RKO (cell line): ENCODE data around the gene GALT.

ENCODE experiments used
- DNase-seq: peaks from one replicate; pipeline ENCODE4 v3.0.0-alpha.2; 2016; ENCODE audit warnings: low spot score

GALT gene

GRCh38 chr9:34651876-34652601 is 5.6 kb downstream of the GALT start, which contains the start of gene IL11RA:
IL11RA (plus strand) TSS chr9:34652185; CDS start chr9:34655218, 3,033 bp downstream.
- peak; percentile 92 for DNase-seq

DNA sequence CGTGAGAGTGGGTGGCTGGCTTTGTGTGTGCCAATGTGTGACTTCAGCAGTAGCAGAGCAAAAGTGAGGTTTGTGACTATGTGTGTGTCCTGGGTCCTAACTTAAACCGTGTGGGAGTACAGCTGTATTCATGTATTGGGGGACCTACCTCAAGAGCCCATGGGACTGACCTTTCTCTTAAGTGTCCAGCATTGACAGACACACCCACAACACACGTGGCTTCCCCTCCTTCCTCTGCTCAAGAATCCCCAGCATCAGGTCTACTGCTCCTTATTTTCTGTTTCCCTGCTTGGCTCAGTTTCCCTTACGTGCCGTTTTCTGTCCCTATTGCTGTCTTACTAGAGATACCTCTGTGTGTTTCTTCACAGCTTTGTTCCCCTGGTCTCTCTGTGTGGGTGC is 6.1 kb downstream of the GALT start:
- no peak for DNase-seq

DNA sequence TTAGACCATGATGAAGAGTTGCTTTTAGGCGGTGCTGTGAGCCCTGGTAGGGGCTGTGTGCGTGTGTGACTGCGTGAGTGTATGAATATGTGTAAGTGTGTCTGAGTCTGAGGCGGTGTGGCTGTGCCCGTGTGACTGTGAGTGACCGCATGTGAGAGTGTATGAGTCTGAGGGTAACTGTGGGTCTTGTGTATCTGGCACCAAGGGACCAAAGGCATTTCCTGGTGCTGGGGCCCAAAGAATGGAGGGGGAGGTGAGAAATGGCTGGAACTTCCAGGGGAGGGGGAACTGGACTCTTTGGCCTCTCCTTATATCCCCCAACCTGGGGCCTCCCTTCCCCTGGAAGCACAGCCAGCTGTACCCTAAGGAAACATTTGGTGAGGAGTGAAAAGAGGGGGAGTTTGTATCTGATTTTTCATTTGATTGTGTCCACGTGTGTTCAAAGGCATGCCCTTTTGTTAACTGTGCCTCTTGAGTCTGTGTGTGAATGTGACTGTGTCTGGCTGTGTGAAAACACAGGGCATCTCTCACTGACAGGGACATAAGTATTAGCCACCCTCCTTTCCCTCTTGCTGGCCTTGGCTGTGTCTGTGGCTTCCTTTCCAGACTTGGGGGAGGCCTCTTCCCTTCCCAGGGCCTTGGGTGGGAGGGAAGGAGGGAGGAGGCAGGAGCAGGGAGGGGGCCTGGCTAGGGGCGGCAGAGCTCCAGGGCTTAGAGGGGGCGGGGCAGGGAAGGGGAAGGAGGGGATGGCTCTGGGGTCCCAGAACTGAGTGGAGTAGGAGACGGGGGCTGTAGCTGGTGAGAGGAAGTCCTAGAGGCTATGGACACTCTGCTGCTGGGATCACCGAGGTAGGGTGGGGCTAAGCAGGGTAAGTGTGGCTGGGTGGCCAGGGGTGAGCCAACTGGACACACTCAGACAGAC is 6.9 kb downstream of the GALT start:
- DNase-seq: no peak

DNA sequence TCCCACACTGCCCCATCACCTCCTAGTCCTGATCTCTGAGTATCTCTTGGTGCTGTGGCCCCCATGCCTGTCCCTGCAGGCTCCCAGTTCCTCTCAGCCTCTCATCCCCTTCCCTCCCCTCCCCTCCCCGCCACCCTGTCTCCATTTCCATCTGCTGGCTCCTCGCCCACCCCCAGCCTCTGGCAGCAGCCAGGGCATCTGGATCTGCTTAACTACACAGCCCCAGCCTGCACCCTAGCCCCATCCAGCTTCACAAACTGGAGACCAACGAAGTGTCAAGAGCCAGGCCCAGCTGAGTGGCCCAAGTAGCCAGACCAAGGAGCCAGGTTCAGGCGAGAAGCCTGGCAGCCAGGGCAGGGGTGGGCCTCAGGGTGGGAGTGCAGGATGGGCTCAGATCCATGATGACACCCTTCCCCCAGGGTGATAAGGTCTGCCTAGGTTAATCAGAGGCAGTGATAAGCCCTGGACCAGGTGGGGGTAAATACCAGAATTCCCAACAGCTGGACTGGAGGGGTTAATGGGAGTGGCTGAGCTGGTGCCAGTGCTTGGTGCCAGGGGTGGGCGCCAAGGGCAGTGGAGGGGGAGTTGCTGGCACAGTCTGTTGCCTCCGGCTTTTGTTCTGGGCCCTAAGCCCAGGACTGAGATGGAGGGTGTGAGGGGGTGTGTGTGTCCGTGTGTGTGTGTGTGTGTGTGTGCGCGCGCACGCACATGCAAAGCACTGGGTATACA is 8.0 kb downstream of the GALT start:
- no peak for DNase-seq

DNA sequence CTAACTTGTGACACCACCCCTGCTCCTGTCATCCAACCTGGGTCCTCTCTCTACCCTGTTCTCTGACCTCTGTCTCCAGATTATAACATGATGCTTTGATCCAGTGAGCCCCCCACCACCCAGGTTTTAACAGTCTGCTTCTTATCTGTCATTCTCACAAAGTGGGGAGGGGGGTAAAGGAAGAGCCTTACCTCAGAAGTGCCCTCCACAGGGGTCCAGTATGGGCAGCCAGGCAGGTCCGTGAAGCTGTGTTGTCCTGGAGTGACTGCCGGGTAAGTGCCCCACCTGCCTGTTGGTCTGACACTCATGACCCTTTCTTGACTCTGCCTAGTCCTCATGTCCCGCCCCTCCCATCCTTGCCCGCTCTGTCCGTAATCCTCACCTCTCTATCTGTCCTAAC is 8.9 kb downstream of the GALT start:
- DNase-seq: no peak

DNA sequence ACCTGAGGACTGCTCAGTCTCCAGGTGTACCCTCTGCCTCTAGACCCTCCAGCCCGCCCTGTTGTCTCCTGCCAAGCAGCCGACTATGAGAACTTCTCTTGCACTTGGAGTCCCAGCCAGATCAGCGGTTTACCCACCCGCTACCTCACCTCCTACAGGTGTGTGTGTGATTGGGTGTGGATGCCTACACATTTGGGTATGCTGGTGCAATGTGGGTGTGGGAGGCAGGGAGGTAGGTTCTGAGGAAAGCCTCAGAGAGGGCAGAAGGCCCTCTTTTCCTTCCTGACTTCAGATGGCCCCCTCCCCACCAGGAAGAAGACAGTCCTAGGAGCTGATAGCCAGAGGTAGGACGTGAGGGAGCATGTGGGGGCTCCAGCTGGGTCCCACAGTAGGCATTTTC is 10.5 kb downstream of the GALT start:
- no peak for DNase-seq

DNA sequence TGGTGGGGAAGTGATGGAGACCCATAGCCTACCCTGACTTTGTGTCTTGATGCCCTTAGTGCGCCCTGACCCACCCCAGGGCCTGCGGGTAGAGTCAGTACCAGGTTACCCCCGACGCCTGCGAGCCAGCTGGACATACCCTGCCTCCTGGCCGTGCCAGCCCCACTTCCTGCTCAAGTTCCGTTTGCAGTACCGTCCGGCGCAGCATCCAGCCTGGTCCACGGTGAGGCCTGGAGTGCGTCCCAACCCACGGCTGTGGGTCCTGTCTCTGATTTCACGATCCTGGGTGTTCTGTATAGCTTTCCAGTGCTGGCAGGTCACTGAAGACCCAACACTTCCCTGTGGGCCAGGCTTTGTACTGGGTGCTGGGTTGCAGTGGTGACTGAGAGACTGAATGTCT is 12.0 kb downstream of the GALT start:
- DNase-seq: no peak

DNA sequence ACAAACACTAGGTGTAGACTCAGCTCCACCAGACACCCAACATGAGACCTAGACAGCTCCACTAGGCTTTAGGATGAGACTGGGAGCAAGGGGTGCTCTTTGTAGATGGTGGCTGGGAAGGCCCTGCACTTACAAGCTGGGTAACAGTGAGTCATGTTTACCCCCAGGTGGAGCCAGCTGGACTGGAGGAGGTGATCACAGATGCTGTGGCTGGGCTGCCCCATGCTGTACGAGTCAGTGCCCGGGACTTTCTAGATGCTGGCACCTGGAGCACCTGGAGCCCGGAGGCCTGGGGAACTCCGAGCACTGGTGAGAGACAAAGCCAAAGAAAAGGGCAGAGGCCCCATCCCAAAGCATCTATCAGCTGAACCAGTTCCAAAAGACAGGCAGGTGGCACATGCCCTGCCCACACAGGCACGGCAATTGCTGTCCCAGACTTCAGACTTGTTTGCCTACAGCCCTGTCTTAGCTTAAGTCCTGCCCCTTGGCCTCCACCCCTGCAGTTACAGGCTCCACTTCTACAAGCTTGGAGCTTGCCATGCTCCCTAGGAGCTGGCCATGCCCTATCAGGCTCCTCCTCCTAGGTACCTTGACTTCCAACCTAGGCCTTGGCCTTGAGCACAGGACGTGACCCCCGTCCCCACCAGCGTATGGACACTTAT is 13.2 kb downstream of the GALT start:
- DNase-seq: no peak

DNA sequence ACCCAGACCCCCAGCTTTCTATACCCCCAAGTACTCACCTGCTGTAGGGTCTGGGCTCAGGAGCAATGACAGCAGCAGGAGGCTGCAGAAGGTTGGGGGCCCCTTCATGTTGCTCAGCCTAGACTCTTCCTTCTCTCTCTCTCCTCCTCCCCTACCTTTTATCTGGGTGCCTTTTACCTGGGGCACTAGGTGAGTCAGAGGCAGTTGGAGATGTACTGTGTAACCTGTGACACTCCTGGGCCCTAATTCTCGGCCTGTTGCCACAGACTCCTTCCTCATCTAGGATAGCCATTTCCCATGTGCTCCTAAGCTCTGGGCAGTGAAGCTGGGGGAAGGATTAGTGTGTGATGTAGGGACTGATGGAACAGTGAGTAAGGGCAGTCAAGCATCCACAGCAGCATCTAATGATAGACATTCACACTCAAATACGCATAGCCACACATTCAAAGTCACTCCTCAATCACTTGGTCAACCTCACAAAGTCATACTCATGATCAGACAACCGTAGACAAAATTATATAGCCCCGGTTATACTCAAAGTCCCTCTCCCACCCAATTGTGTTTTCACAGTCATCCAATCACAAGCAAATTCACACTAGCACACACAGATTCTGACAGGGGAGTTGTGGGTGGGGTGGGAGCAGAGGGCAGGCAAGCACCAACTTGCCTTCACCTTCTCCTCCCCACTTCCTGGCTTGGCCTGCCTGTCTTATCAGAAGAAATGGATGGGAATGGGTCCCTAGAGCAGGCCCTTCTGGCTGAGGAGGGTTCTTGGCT is 16.2 kb downstream of the GALT start, which contains the start of gene CCL27:
TSS of gene CCL27 (minus strand) at position 132 of the 777 bp plus-strand sequence. CDS start at position 108, 24 bp downstream.
- DNase-seq: no peak

DNA sequence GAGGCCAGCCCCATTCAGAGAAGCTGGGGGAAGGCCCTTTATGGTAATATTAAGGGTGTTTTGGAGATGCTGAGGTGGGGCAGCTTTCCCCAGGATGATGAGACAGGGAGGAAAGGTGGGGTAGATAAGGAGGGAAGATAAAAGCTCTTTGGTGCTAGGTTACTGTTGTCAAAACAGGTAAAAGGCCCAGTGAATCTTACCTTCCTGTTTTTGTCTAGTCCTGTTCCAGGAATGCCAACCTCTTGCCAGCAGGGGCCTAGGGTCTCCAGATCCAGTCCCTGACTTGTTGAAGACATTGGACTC is 16.8 kb downstream of the GALT start:
- DNase-seq: no peak

DNA sequence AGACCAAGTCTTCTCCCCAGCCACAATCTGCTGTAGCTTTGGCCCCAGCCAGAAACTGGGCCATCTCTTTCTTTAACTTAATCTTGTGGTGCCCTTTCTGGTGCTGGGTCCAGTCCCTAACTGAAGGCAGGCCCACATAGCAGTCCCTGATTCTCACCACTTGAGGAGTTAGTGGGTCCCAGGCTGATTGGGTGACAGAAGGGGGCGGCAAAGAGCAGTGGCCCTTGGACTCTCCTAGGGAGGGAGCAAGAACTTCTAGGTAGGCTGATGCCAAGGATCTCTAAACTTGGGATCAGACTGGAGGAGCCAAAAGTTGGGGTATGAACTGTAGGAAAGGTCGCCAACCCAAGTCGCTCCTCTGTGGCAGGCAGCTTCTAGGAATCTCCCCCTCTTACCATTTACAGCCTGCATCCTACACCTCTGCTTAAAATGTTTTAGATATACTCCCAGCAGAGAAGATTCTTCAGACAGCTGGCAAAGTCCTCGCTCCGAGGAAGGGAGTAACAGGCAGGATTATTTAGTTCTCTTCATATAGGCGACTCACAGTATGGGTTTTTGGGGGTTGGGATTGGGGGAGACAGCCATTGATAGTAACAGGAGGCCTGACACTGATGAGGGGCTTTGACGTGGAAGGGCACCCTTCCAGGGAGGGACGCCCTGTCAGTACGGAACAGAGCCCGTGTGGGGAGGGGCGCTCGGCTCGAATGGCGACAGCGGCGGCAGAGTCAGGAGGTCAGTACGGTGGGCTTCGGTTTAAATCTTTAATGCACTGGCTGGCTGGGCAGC is 18.0 kb downstream of the GALT start:
- peak; percentile 15 for DNase-seq

DNA sequence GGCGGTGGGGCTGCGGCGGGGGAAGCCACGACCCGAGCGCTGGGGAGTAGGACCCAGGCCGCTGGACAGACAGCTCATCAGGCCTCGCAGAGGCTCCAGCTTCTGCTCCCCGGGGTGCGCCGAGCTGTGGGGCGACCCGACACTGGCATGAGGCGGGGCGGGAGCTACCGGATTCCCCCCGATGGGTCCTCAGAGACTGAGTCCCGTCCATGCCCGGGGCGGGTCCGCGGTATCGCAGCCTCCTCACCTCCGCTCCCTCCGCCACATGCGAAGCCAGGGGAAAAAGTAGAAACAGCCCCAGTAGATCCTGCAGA is 18.5 kb downstream of the GALT start:
- DNase-seq: no peak

GRCh38 chr9:34665381-34666250 is 19.1 kb downstream of the GALT start:
- DNase-seq: no peak

DNA sequence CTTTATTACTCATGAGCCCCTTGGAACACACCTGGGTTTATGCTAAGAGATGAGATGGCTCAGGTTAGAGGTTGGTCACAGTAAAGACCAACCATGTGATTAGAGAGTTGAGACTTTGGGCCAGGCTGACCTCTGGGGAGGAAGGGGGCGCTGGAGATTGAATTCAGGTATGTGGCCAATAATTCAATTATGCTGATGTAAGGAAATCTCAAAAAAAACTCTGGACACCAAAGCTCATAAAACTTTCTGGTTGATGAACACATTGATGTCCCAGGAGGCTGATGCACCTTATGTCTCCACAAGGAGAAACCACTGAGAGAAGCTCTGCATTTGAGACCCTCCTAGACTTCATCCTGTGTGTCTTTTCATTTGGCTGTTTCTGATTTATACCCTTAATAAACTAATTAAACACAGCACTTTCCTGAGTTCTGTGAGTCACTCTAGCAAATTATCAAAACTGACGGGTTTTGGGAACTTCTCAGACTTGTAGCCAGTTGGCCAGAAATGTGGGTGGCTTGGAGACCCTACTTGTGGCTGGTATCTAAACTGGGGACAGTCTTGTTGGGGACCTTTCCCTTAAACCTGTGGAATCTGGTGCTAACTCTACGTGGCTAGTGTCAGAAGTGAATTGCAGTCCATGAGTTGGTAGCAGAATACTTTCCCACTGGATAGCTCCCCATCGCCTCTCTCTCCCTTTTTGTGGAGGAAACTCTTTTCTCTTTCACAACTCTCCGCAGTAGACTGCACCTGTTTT is 23.5 kb downstream of the GALT start:
- no peak for DNase-seq

DNA sequence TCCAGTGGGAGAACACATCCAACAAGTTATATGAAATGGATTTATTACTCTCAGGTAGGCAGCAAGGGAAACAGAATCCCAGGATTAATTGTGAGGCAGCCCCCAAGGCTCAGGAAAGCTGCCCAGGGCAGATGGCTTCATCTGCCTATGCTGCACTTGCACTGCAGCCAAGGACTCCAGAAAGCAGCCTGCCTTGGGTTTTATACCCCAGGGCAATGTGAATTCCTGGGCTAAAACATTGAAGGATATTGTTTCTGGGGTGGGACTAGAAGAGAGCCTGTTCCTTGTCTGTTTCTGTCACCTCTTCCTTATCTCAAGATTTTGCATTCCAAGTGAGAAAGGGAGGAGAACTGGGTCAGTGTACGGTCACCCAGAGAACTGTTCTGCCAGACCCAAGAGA is 24.8 kb downstream of the GALT start:
- DNase-seq: no peak

GRCh38 chr9:34674440-34674839 is 28.0 kb downstream of the GALT start:
- no peak for DNase-seq

GRCh38 chr9:34675048-34675714 is 28.7 kb downstream of the GALT start:
- DNase-seq: peak; percentile 82

GRCh38 chr9:34675869-34676268 is 29.4 kb downstream of the GALT start:
- no peak for DNase-seq
